ENCODE data around the gene TBCA.

DNA sequence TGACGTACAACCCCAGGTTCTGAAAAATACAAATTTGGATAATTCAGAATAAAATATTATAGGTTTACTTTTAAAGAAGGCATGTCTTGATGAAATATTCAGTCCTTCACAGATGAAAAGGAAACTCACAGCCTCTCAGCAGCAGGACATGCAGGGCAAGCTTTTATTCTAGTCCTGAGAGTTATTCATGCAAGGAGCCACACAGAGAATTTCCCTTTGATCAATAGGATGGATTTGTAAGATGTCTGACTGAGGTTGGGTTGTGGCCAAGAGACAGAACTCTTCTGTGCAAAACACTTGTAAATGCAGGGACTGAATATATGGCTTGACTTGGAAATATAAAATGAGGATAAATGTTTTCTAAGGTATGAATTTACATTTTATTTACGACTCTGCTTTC lies 48.8 kb upstream of the TBCA start:
- TF ChIP-seq, protein P1, sequence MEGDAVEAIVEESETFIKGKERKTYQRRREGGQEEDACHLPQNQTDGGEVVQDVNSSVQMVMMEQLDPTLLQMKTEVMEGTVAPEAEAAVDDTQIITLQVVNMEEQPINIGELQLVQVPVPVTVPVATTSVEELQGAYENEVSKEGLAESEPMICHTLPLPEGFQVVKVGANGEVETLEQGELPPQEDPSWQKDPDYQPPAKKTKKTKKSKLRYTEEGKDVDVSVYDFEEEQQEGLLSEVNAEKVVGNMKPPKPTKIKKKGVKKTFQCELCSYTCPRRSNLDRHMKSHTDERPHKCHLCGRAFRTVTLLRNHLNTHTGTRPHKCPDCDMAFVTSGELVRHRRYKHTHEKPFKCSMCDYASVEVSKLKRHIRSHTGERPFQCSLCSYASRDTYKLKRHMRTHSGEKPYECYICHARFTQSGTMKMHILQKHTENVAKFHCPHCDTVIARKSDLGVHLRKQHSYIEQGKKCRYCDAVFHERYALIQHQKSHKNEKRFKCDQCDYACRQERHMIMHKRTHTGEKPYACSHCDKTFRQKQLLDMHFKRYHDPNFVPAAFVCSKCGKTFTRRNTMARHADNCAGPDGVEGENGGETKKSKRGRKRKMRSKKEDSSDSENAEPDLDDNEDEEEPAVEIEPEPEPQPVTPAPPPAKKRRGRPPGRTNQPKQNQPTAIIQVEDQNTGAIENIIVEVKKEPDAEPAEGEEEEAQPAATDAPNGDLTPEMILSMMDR (IDR thresholded peaks at IDR 0.05; ENCODE audit: extremely low read depth in 1 of 2, insufficient read depth in 1 of 2, low read depth in 1 of 2, low read length in 2 of 2): no peak
- TF ChIP-seq, protein P2, sequence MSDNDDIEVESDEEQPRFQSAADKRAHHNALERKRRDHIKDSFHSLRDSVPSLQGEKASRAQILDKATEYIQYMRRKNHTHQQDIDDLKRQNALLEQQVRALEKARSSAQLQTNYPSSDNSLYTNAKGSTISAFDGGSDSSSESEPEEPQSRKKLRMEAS (IDR thresholded peaks at IDR 0.05; ENCODE audit: insufficient read depth, insufficient read length): no peak
- TF ChIP-seq POLR2A (IDR thresholded peaks at IDR 0.05; ENCODE audit: low read depth, low read length) (no peak), EZH2 (IDR thresholded peaks at IDR 0.05; ENCODE audit: borderline replicate concordance, low read depth, low read length, severe bottlenecking) (no peak), POLR2AphosphoS5 (IDR thresholded peaks at IDR 0.05; ENCODE audit: insufficient read depth, low read depth, low read length) (no peak), MYC (IDR thresholded peaks at IDR 0.05; ENCODE audit: low read depth, low read length) (no peak), GATA2 (IDR thresholded peaks at IDR 0.05; ENCODE audit: insufficient read depth, insufficient read length, low read depth, low read length) (no peak), JUN (IDR thresholded peaks at IDR 0.05; ENCODE audit: borderline replicate concordance, insufficient read depth, insufficient read length, low read depth) (no peak)

Measured in endothelial cell of umbilical vein (primary cell).